Osteocyte (in vitro differentiated cells): ENCODE results near the gene QPCTL. TPM values are rescaled to one million over a fixed set of nuclear protein-coding genes. Genes with fewer than 3 reads are reported as not detected.

ENCODE experiments used
- DNase-seq: peaks from one replicate; pipeline ENCODE4 v3.0.0; 2021; ENCODE audit warnings: mixed read lengths; ENCODE audit not compliant: unreplicated experiment; ENCODE audit errors: extremely low spot score
- H3K27ac Mint-ChIP-seq: one replicate; pipeline ENCODE4 v1.8.0; 2021; ENCODE audit warnings: mild to moderate bottlenecking, mixed read lengths; ENCODE audit not compliant: unreplicated experiment
- H3K27me3 Mint-ChIP-seq: one replicate; pipeline ENCODE4 v1.8.0; 2021; ENCODE audit warnings: mixed read lengths; ENCODE audit not compliant: unreplicated experiment
- H3K36me3 Mint-ChIP-seq: one replicate; pipeline ENCODE4 v1.8.0; 2021; ENCODE audit warnings: mixed read lengths; ENCODE audit not compliant: unreplicated experiment
- H3K4me1 Mint-ChIP-seq: one replicate; pipeline ENCODE4 v1.8.0; 2021; ENCODE audit warnings: mixed read lengths; ENCODE audit not compliant: unreplicated experiment
- H3K4me3 Mint-ChIP-seq: one replicate; pipeline ENCODE4 v1.8.0; 2021; ENCODE audit warnings: mild to moderate bottlenecking, moderate library complexity, mixed read lengths; ENCODE audit not compliant: unreplicated experiment
- H3K9me3 Mint-ChIP-seq: one replicate; pipeline ENCODE4 v1.8.0; 2021; ENCODE audit warnings: mixed read lengths; ENCODE audit not compliant: unreplicated experiment
- CTCF ChIP-seq: fragments of 200-600 bp; sonication (generic); IDR thresholded peaks from 2 replicates; pipeline ENCODE4 v1.5.0; 2021; ENCODE audit warnings: antibody characterized with exemption, mild to moderate bottlenecking, moderate library complexity
- long read RNA-seq: library from polyadenylated mRNA; unstranded; transcript quantifications from one replicate; pipeline ENCODE4 v2.0.0, GENCODE V29; 2021
- total RNA-seq: library from RNA; stranded (reverse); gene quantifications from 2 replicates; pipeline ENCODE4 v1.2.1, GENCODE V29; 2021

QPCTL gene
- 14.0 TPM in 2 replicates for total RNA-seq
- long read RNA-seq, partial matches to known transcripts: 0 of 1 reads
- long read RNA-seq, other reads (novel, unspliced or antisense): 0 of 1 reads

GRCh38 chr19:45692187-45693105, at the start of gene QPCTL:
TSS of gene QPCTL (plus strand) at chr19:45692666. CDS start at chr19:45692704, 38 bp downstream.
- H3K36me3 Mint-ChIP-seq: peaks cover 11% of the 10 kb centered on the region
- peaks cover 20% of the 10 kb centered on the region for H3K4me1 Mint-ChIP-seq
- no peaks in the 10 kb centered on the region for H3K9me3 Mint-ChIP-seq
- no peak for TF ChIP-seq CTCF
- peak within 1 kb of the TSS; percentile 98 for H3K27ac Mint-ChIP-seq
- H3K4me3 Mint-ChIP-seq: peak within 1 kb of the TSS; percentile 97
- peak; percentile 99 for DNase-seq
- H3K27me3 Mint-ChIP-seq: no peaks in the 10 kb centered on the region

- Mint-ChIP-seq H3K36me3 (no peaks in the 10 kb centered on the region), H3K27me3 (no peaks in the 10 kb centered on the region), H3K4me3 (peak overlapping the region; percentile 64), H3K4me1 (peaks cover 37% of the 10 kb centered on the region), H3K9me3 (no peaks in the 10 kb centered on the region), H3K27ac (peak overlapping the region; percentile 59)
- DNase-seq: peak; percentile 96
- peak; percentile 99 for TF ChIP-seq CTCF
Measured at GRCh38 chr19:45643024-45643926, 49.2 kb upstream of the QPCTL start.

GRCh38 chr19:45643927-45644771, 48.3 kb upstream of the QPCTL start:
- no peak overlapping the region for H3K27ac Mint-ChIP-seq
- no peaks in the 10 kb centered on the region for H3K36me3 Mint-ChIP-seq
- no peak for TF ChIP-seq CTCF
- no peaks in the 10 kb centered on the region for H3K9me3 Mint-ChIP-seq
- DNase-seq: no peak
- no peaks in the 10 kb centered on the region for H3K27me3 Mint-ChIP-seq
- H3K4me1 Mint-ChIP-seq: peaks cover 28% of the 10 kb centered on the region
- H3K4me3 Mint-ChIP-seq: no peak overlapping the region

GRCh38 chr19:45645068-45645630, 47.3 kb upstream of the QPCTL start:
- H3K27me3 Mint-ChIP-seq: no peaks in the 10 kb centered on the region
- TF ChIP-seq CTCF: no peak
- no peak for DNase-seq
- H3K4me1 Mint-ChIP-seq: peaks cover 28% of the 10 kb centered on the region
- no peaks in the 10 kb centered on the region for H3K36me3 Mint-ChIP-seq
- H3K4me3 Mint-ChIP-seq: peak overlapping the region; percentile 73
- no peak overlapping the region for H3K27ac Mint-ChIP-seq
- no peaks in the 10 kb centered on the region for H3K9me3 Mint-ChIP-seq
